ENCODE data around the gene ZNF592. TPM values are rescaled to one million over a fixed set of nuclear protein-coding genes. Genes with fewer than 3 reads are reported as not detected.

ZNF592 gene
- total RNA-seq, 1 donor: 20.1 TPM

Other genes with a start within 250 kb of the ZNF592 start
- 5.7 TPM for gene ZSCAN2, start 147.6 kb upstream of the ZNF592 start, total RNA-seq
- gene WDR73, start 94.3 kb upstream of the ZNF592 start, total RNA-seq: 17.8 TPM
- gene NMB, start 90.4 kb upstream of the ZNF592 start, total RNA-seq: 1.5 TPM
- gene SEC11A, start 32.5 kb upstream of the ZNF592 start, total RNA-seq: 117 TPM
- 0.10 TPM for gene ALPK3, start 68.8 kb downstream of the ZNF592 start, total RNA-seq
- gene SLC28A1, start 136.1 kb downstream of the ZNF592 start, total RNA-seq: not detected
- gene PDE8A, start 233.3 kb downstream of the ZNF592 start, total RNA-seq: 36.9 TPM